NCI-H2196 (cell line): Measurements from ENCODE around the gene SPSB1.

Source experiments
- DNase-seq: peaks from one replicate; lab custom pipeline; 2025; ENCODE audit not compliant: unreplicated experiment; lab: John Stamatoyannopoulos, UW

Gene SPSB1

DNA sequence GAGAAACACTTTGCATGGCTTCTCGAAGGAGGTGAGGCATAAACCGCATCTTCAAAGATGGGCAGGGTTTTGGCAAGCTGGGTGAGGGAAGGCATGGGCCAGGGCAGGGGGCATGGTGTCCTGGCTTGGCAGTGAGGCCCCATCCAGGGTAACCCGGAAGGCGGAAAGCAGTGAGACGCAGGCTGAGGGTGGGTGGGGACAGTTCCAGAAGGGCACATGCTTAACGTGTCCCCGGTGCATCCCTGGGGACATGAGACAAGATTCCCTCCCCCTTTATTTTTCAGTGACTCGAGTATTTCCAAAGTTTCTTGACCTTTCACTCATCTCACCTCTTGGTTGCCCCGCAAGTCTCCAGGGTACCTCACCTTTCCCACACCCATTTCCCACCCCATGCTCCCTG is 123.8 kb downstream of the SPSB1 start:
- no peak for DNase-seq

DNA sequence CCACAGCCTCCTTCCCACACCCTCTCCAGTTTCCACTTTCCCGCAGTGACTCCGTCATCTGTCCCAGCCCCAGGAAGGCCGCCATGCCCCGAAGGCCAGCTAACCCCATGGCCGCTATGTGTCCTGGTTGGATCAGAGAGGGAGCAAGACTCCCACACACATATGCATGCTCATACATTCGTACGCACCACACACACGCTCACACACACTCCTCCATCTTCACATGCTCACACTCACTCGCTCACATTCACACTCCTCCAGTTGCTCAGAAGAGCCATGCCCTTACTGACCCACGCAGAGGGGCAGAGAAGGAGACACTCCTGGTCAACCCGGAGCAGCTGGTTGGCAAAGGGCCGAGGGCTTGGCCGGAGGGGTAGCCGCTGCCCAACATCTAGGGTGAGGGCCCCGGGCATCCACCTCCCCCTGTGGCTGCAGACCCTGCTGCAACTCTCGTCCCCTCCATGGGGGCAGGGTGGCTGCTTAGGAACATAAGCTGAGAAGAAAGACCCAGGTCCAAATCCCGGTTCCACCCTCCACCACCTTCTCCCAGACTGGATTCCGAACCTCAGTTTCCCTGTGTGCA is 124.3 kb downstream of the SPSB1 start:
- no peak for DNase-seq

DNA sequence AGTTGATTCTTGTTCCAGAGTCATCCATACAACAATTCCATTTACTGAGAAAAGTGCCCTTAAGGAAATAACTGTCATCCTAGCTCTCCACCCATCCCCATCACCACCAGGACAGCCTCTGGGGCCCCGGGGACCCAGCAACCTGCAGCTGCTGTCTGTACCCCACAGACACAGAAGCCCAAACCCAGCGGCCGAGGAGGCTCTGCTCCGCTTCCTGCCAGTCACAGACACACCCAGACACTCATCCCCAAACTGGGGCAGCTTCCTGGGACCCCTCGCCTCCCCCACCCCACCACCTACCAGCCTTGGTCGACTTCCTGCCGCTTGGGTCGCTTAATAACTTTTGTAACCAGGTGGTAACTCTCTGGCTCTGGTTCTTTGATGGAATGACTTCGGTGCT is 125.0 kb downstream of the SPSB1 start:
- no peak for DNase-seq

DNA sequence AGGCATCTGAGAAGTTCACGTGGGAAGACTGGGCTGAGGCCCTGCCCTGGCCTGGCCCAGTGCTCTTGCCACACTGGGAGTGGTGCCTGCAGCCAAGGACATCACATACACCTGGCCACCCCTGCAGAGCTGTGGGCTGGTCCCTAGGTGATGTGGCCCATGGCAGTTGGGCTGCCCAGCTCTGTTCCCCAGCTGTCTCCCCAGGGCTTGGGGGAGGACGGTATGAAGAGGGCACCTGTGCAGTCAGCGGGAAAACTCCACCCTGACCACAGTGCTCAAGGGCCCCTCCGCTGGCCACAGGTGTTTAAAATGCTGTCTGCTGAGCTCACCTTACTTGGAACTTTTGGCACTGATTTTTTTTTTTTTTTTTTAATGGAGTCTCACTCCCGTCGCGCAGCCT is 126.2 kb downstream of the SPSB1 start:
- peak; percentile 24 for DNase-seq
